ENCODE data around the gene LCN10.

DNA sequence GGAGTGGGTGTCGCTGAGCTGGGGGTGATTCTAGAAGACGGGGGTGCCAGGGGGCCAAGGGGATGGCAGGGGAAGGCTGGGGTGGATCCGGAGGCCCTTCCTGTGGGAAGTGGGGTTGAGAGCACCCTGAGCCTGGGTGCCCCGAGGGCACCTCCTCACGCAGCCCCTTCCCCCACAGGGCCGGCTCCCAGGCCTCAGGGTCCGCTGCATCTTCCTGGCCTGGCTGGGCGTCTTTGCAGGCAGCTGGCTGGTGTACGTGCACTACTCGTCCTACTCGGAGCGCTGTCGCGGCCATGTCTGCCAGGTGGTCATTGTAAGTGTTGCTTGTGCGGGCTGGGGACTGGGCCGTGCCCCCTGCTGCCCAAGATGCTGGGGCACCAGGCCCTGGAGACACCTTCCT is 25.3 kb downstream of the LCN10 start:
- TF ChIP-seq, protein P1, sequence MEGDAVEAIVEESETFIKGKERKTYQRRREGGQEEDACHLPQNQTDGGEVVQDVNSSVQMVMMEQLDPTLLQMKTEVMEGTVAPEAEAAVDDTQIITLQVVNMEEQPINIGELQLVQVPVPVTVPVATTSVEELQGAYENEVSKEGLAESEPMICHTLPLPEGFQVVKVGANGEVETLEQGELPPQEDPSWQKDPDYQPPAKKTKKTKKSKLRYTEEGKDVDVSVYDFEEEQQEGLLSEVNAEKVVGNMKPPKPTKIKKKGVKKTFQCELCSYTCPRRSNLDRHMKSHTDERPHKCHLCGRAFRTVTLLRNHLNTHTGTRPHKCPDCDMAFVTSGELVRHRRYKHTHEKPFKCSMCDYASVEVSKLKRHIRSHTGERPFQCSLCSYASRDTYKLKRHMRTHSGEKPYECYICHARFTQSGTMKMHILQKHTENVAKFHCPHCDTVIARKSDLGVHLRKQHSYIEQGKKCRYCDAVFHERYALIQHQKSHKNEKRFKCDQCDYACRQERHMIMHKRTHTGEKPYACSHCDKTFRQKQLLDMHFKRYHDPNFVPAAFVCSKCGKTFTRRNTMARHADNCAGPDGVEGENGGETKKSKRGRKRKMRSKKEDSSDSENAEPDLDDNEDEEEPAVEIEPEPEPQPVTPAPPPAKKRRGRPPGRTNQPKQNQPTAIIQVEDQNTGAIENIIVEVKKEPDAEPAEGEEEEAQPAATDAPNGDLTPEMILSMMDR (IDR thresholded peaks at IDR 0.05; ENCODE audit: low read depth, low read length), result no peak
- TF ChIP-seq POLR2A (IDR thresholded peaks at IDR 0.05; ENCODE audit: extremely low read depth, insufficient read length), result no peak
